Testis (tissue), 2 donors: ENCODE measurements around the gene HINT2.

Experiments used
- POLR2A ChIP-seq: fragments of 450-650 bp; IDR thresholded peaks from one replicate; pipeline ENCODE4 v1.6.1; 2017; ENCODE audit warnings: antibody characterized with exemption, mild to moderate bottlenecking, moderate library complexity
- TF ChIP-seq, protein P1 (sequence below), 3 experiments: fragments of 450-650 bp in 2 of 3; fragments of 200-600 bp in 1 of 3; sonication (generic) in 1 of 3; IDR thresholded peaks; one replicate each; pipeline ENCODE4 v1.5.1; 2016 to 2019; ENCODE audit warnings: antibody characterized with exemption in 3 of 3, mild to moderate bottlenecking in 2 of 3, moderate library complexity in 1 of 3

GRCh38 chr9:35822926-35823325 is 8.1 kb upstream of the HINT2 start:
- TF ChIP-seq POLR2A, result no peak
- TF ChIP-seq, protein P1, sequence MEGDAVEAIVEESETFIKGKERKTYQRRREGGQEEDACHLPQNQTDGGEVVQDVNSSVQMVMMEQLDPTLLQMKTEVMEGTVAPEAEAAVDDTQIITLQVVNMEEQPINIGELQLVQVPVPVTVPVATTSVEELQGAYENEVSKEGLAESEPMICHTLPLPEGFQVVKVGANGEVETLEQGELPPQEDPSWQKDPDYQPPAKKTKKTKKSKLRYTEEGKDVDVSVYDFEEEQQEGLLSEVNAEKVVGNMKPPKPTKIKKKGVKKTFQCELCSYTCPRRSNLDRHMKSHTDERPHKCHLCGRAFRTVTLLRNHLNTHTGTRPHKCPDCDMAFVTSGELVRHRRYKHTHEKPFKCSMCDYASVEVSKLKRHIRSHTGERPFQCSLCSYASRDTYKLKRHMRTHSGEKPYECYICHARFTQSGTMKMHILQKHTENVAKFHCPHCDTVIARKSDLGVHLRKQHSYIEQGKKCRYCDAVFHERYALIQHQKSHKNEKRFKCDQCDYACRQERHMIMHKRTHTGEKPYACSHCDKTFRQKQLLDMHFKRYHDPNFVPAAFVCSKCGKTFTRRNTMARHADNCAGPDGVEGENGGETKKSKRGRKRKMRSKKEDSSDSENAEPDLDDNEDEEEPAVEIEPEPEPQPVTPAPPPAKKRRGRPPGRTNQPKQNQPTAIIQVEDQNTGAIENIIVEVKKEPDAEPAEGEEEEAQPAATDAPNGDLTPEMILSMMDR (IDR thresholded peaks at IDR 0.05), result no peak
